ENCODE results near the gene GPR25.

The GPR25 gene

DNA sequence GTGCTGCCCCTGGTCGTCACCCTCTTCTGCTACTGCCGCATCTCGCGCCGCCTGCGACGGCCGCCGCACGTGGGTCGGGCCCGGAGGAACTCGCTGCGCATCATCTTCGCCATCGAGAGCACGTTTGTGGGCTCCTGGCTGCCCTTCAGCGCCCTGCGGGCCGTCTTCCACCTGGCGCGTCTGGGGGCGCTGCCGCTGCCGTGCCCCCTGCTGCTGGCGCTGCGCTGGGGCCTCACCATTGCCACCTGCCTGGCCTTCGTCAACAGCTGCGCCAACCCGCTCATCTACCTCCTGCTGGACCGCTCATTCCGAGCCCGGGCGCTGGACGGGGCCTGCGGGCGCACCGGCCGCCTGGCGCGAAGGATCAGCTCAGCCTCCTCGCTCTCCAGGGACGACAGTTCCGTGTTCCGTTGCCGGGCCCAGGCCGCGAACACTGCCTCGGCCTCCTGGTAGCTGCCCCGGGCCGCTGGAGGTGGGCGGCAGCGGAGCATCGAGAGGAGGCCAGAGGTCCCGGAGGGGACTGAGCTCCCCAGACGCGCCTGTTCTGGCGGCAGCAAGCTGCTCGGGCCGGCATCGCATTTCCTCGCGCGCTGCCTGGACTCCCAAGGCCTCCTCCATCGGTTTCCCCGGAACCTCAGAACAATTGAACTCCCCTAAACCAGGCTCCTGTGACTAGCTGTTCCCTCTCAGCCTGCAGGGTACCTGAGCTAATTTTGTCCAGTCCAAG, 1.1 kb downstream of the GPR25 start:
- Histone ChIP-seq H3K9me3 (ENCODE audit: control insufficient read depth, low read length) (no peaks in the 10 kb centered on the region), H2BK15ac (ENCODE audit: low read depth, poor library complexity, severe bottlenecking) (no peak overlapping the region), H3K4ac (ENCODE audit: low read depth in 1 of 2, low read length in 2 of 2) (no peak overlapping the region), H2AK5ac (ENCODE audit: low read length, severe bottlenecking) (no peak overlapping the region), H2AFZ (ENCODE audit: low read depth, low read length) (no peak overlapping the region), H3K4me2 (ENCODE audit: low read length, poor library complexity, severe bottlenecking) (no peak overlapping the region), H3K4me3 (ENCODE audit: insufficient read depth in 1 of 2, low read depth in 1 of 2, low read length in 2 of 2) (peak overlapping the region in 1 of 2 experiments; percentile 56), H2BK5ac (ENCODE audit: low read depth, low read length, poor library complexity, severe bottlenecking) (no peak overlapping the region), H2BK12ac (ENCODE audit: low read length in 2 of 2) (no peak overlapping the region), H3K9ac (ENCODE audit: low read length) (no peak overlapping the region), H2BK120ac (ENCODE audit: low read depth, low read length) (no peak overlapping the region), H3K27ac (ENCODE audit: low read length, poor library complexity, severe bottlenecking) (no peak overlapping the region), H3K23ac (ENCODE audit: low read length in 2 of 2) (no peak overlapping the region), H4K91ac (ENCODE audit: low read length) (no peak overlapping the region), H3K4me1 (ENCODE audit: control insufficient read depth, insufficient read depth, low read depth, low read length) (peaks cover 3% of the 10 kb centered on the region), H3K27me3 (ENCODE audit: control insufficient read depth in 1 of 2, insufficient read depth in 1 of 2, low read length in 2 of 2) (peaks cover 11 to 88% of the 10 kb centered on the region in 2 experiments), H3K14ac (ENCODE audit: low read length in 2 of 2) (peak overlapping the region in 1 of 2 experiments; percentile 18), H3K18ac (ENCODE audit: low read depth in 1 of 2, low read length in 2 of 2) (no peak overlapping the region), H3K36me3 (ENCODE audit: control insufficient read depth in 1 of 2, insufficient read depth in 2 of 2, low read depth in 1 of 2, low read length in 2 of 2) (peaks cover 0 to 8% of the 10 kb centered on the region in 2 experiments), H3K79me1 (replicated peaks; ENCODE audit: low read length, poor library complexity, severe bottlenecking) (no peaks in the 10 kb centered on the region), H4K8ac (ENCODE audit: low read length) (no peak overlapping the region)
- DNase-seq = no peak
- 96% methylated on average over 63 of the region's 66 CpGs for WGBS

DNA sequence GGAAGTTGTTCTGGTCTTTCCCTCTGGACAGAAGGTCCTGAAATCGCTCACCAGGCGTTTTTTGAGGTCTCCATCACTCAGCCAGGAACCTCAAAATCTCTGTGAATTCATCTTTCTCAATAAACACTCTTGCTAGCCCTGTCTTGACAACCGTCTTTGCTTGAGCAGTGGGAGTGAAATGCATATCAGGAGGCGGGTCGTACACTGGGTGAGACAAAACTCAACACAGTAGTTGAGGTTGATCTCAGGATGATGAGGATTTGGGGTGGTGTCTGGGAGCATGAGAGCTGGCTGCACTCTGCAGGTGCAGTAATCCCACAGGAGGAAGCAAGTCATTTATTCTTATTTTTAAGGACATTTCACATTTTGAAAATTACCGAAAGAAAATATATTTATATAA, 1.9 kb downstream of the GPR25 start:
- H3K4me2 ChIP-seq (ENCODE audit: low read length, poor library complexity, severe bottlenecking) = no peak overlapping the region
- no peak overlapping the region for H3K9ac ChIP-seq (ENCODE audit: low read length)
- H3K23ac ChIP-seq (ENCODE audit: low read length in 2 of 2) = no peak overlapping the region
- no peak overlapping the region for H2BK12ac ChIP-seq (ENCODE audit: low read length in 2 of 2)
- no peak overlapping the region for H2BK5ac ChIP-seq (ENCODE audit: low read depth, low read length, poor library complexity, severe bottlenecking)
- no peak overlapping the region for H2BK15ac ChIP-seq (ENCODE audit: low read depth, poor library complexity, severe bottlenecking)
- no peak overlapping the region for H3K4ac ChIP-seq (ENCODE audit: low read depth in 1 of 2, low read length in 2 of 2)
- no peak overlapping the region for H3K27ac ChIP-seq (ENCODE audit: low read length, poor library complexity, severe bottlenecking)
- H3K27me3 ChIP-seq (ENCODE audit: control insufficient read depth in 1 of 2, insufficient read depth in 1 of 2, low read length in 2 of 2) = peaks cover 11 to 86% of the 10 kb centered on the region in 2 experiments
- no peak overlapping the region for H3K4me3 ChIP-seq (ENCODE audit: insufficient read depth in 1 of 2, low read depth in 1 of 2, low read length in 2 of 2)
- no peak overlapping the region for H2BK120ac ChIP-seq (ENCODE audit: low read depth, low read length)
- H3K14ac ChIP-seq (ENCODE audit: low read length in 2 of 2) = no peak overlapping the region
- no peak overlapping the region for H4K8ac ChIP-seq (ENCODE audit: low read length)
- 74% methylated on average over 5 of the region's 6 CpGs for WGBS
- H3K36me3 ChIP-seq (ENCODE audit: control insufficient read depth in 1 of 2, insufficient read depth in 2 of 2, low read depth in 1 of 2, low read length in 2 of 2) = peaks cover 0 to 8% of the 10 kb centered on the region in 2 experiments
- no peak for DNase-seq
- no peak overlapping the region for H4K91ac ChIP-seq (ENCODE audit: low read length)
- no peak overlapping the region for H3K18ac ChIP-seq (ENCODE audit: low read depth in 1 of 2, low read length in 2 of 2)
- no peaks in the 10 kb centered on the region for H3K9me3 ChIP-seq (ENCODE audit: control insufficient read depth, low read length)
- no peak overlapping the region for H2AK5ac ChIP-seq (ENCODE audit: low read length, severe bottlenecking)
- H3K4me1 ChIP-seq (ENCODE audit: control insufficient read depth, insufficient read depth, low read depth, low read length) = peaks cover 3% of the 10 kb centered on the region
- no peaks in the 10 kb centered on the region for H3K79me1 ChIP-seq (replicated peaks; ENCODE audit: low read length, poor library complexity, severe bottlenecking)
- H2AFZ ChIP-seq (ENCODE audit: low read depth, low read length) = no peak overlapping the region

DNA sequence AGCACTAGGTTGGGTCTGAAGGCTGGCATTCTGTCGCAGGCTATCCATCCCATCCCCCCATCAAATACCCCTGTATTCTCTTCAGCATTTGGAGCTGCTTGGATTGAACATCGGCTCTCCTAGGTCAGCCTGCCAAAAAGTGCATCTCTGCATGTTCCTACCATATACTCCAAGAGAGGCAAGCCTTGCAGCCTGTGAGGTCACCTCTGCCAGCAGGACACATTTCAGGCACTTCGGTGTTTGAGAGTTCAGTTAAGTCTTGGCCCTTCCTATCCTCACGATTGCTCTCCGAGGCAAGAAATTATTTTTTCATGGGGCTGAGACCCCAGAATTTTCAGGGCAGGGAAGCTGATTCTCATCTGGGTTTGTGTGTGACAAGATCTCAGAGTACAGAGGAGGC, 2.6 kb downstream of the GPR25 start:
- WGBS = 94% methylated on average over 5 of the region's 5 CpGs

DNA sequence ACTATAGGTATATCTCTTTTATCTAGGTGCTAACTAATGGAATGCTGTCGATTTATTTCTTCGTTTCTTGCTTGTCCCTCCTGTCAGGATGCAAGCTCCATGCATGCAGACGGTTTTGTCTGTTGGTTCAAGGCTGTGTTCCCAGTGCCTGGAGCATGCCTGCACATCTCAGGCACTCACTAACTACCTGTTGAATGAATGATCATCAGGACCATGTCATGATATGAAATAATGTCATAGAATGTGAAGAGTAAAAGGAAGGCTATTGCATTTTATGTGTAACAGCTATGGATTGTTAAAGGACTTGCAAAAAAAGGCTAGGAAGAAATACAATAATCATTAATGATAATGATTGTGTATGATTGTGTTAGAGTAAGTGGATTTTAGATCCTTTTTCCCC, 4.2 kb downstream of the GPR25 start:
- Histone ChIP-seq H3K27ac (ENCODE audit: low read length, poor library complexity, severe bottlenecking) (no peak overlapping the region), H3K14ac (ENCODE audit: low read length in 2 of 2) (no peak overlapping the region), H2BK12ac (ENCODE audit: low read length in 2 of 2) (no peak overlapping the region), H3K27me3 (ENCODE audit: control insufficient read depth in 1 of 2, insufficient read depth in 1 of 2, low read length in 2 of 2) (peaks cover 3 to 71% of the 10 kb centered on the region in 2 experiments), H3K18ac (ENCODE audit: low read depth in 1 of 2, low read length in 2 of 2) (no peak overlapping the region), H4K91ac (ENCODE audit: low read length) (no peak overlapping the region), H3K23ac (ENCODE audit: low read length in 2 of 2) (no peak overlapping the region), H2AFZ (ENCODE audit: low read depth, low read length) (no peak overlapping the region), H3K4ac (ENCODE audit: low read depth in 1 of 2, low read length in 2 of 2) (no peak overlapping the region), H3K9me3 (ENCODE audit: control insufficient read depth, low read length) (no peaks in the 10 kb centered on the region), H4K8ac (ENCODE audit: low read length) (no peak overlapping the region), H3K79me1 (replicated peaks; ENCODE audit: low read length, poor library complexity, severe bottlenecking) (no peaks in the 10 kb centered on the region), H3K4me3 (ENCODE audit: insufficient read depth in 1 of 2, low read depth in 1 of 2, low read length in 2 of 2) (no peak overlapping the region), H3K4me1 (ENCODE audit: control insufficient read depth, insufficient read depth, low read depth, low read length) (peaks cover 3% of the 10 kb centered on the region), H2BK120ac (ENCODE audit: low read depth, low read length) (no peak overlapping the region), H3K4me2 (ENCODE audit: low read length, poor library complexity, severe bottlenecking) (no peak overlapping the region), H2AK5ac (ENCODE audit: low read length, severe bottlenecking) (no peak overlapping the region), H2BK5ac (ENCODE audit: low read depth, low read length, poor library complexity, severe bottlenecking) (no peak overlapping the region), H2BK15ac (ENCODE audit: low read depth, poor library complexity, severe bottlenecking) (no peak overlapping the region), H3K36me3 (ENCODE audit: control insufficient read depth in 1 of 2, insufficient read depth in 2 of 2, low read depth in 1 of 2, low read length in 2 of 2) (peaks cover 0 to 8% of the 10 kb centered on the region in 2 experiments), H3K9ac (ENCODE audit: low read length) (no peak overlapping the region)
- 84% methylated on average over 3 of the region's 3 CpGs for WGBS
- DNase-seq = no peak

More for the DNA sequence above, 2.6 kb downstream of the GPR25 start:
- Histone ChIP-seq H3K4me3 (ENCODE audit: insufficient read depth in 1 of 2, low read depth in 1 of 2, low read length in 2 of 2) (no peak overlapping the region), H3K4ac (ENCODE audit: low read depth in 1 of 2, low read length in 2 of 2) (no peak overlapping the region), H3K4me2 (ENCODE audit: low read length, poor library complexity, severe bottlenecking) (no peak overlapping the region), H2BK120ac (ENCODE audit: low read depth, low read length) (no peak overlapping the region), H3K14ac (ENCODE audit: low read length in 2 of 2) (no peak overlapping the region), H3K27me3 (ENCODE audit: control insufficient read depth in 1 of 2, insufficient read depth in 1 of 2, low read length in 2 of 2) (peaks cover 8 to 84% of the 10 kb centered on the region in 2 experiments), H3K9me3 (ENCODE audit: control insufficient read depth, low read length) (no peaks in the 10 kb centered on the region), H3K18ac (ENCODE audit: low read depth in 1 of 2, low read length in 2 of 2) (no peak overlapping the region), H2BK12ac (ENCODE audit: low read length in 2 of 2) (no peak overlapping the region), H3K9ac (ENCODE audit: low read length) (no peak overlapping the region), H3K79me1 (replicated peaks; ENCODE audit: low read length, poor library complexity, severe bottlenecking) (no peaks in the 10 kb centered on the region), H2AFZ (ENCODE audit: low read depth, low read length) (no peak overlapping the region), H3K27ac (ENCODE audit: low read length, poor library complexity, severe bottlenecking) (no peak overlapping the region), H2BK15ac (ENCODE audit: low read depth, poor library complexity, severe bottlenecking) (no peak overlapping the region), H2BK5ac (ENCODE audit: low read depth, low read length, poor library complexity, severe bottlenecking) (no peak overlapping the region), H4K8ac (ENCODE audit: low read length) (no peak overlapping the region), H3K23ac (ENCODE audit: low read length in 2 of 2) (no peak overlapping the region), H3K4me1 (ENCODE audit: control insufficient read depth, insufficient read depth, low read depth, low read length) (peaks cover 3% of the 10 kb centered on the region), H3K36me3 (ENCODE audit: control insufficient read depth in 1 of 2, insufficient read depth in 2 of 2, low read depth in 1 of 2, low read length in 2 of 2) (peaks cover 0 to 8% of the 10 kb centered on the region in 2 experiments), H4K91ac (ENCODE audit: low read length) (no peak overlapping the region), H2AK5ac (ENCODE audit: low read length, severe bottlenecking) (no peak overlapping the region)
- no peak for DNase-seq
